OCI-LY1 (cell line): ENCODE data around the gene NID1.

Experiments
- EZH2 ChIP-seq: fragments of 200-600 bp; sonication (generic), shearing (Covaris generic); IDR thresholded peaks from 2 replicates; pipeline ENCODE4 v1.8.0; 2017; ENCODE audit warnings: borderline replicate concordance, mixed run types, mild to moderate bottlenecking, antibody characterized with exemption, low read length, moderate library complexity, mixed read lengths
- TF ChIP-seq, protein P1 (sequence below): fragments of 200-600 bp; sonication (generic), shearing (Covaris generic); IDR thresholded peaks from 2 replicates; pipeline ENCODE4 v1.5.1; 2017; ENCODE audit warnings: mild to moderate bottlenecking, antibody characterized with exemption, low read length, moderate library complexity, mixed read lengths

DNA sequence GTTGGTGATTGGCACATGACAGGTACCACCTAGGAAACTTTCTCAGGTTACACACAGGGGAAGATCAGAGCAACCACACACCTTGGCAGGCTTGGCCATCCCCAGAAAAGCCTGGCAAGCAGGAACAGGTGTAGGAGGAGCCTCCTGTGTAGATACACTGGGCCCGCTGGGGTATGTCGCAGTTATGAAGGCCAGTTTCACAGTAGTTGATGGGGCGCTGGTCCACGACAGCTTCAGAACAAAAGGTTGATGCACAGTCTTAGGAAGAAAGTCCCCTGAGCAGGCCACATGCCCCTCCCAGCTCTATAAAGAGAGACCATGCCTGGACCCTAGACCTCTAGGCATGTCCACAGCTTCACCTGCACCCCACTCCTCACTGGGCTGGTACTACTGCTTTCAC is 51.6 kb downstream of the NID1 start:
- TF ChIP-seq EZH2, result no peak
- TF ChIP-seq, protein P1, sequence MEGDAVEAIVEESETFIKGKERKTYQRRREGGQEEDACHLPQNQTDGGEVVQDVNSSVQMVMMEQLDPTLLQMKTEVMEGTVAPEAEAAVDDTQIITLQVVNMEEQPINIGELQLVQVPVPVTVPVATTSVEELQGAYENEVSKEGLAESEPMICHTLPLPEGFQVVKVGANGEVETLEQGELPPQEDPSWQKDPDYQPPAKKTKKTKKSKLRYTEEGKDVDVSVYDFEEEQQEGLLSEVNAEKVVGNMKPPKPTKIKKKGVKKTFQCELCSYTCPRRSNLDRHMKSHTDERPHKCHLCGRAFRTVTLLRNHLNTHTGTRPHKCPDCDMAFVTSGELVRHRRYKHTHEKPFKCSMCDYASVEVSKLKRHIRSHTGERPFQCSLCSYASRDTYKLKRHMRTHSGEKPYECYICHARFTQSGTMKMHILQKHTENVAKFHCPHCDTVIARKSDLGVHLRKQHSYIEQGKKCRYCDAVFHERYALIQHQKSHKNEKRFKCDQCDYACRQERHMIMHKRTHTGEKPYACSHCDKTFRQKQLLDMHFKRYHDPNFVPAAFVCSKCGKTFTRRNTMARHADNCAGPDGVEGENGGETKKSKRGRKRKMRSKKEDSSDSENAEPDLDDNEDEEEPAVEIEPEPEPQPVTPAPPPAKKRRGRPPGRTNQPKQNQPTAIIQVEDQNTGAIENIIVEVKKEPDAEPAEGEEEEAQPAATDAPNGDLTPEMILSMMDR, result no peak
